ENCODE results near the gene TMEM120B.
"Not testable (repeated sequence)": the region's sequence is repeated elsewhere in the genome, so short reads cannot be mapped to it uniquely, and the experiment has no call there.

The TMEM120B gene

GRCh38 chr12:121723200-121723599 lies 10.6 kb downstream of the TMEM120B start:
- H3K27ac ChIP-seq, result no peak overlapping the region
- no peak for TF ChIP-seq Cebpa-rat (IDR thresholded peaks at IDR 0.05)
- H3K4me2 ChIP-seq, result no peak overlapping the region
- H3K9ac ChIP-seq, result no peak overlapping the region
- H3K36me3 ChIP-seq, result peaks cover 5 to 46% (median 18%) of the 10 kb centered on the region in 11 experiments; a peak in 15 of 22 replicates
- peaks cover 0 to 9% (median 2%) of the 10 kb centered on the region in 10 experiments; a peak in 3 of 20 replicates for H3K4me1 ChIP-seq
- H3K4me3 ChIP-seq, result no peak overlapping the region
- H3K9me3 ChIP-seq (replicated peaks in 1 of 11), result no peaks in the 10 kb centered on the region
- H4K20me1 ChIP-seq, result peaks cover 0 to 78% (median 12%) of the 10 kb centered on the region in 11 experiments; a peak in 11 of 22 replicates
- no peaks in the 10 kb centered on the region for H3K27me3 ChIP-seq

GRCh38 chr12:121724925-121725324 lies 12.4 kb downstream of the TMEM120B start:
- peaks cover 0 to 4% (median 0%) of the 10 kb centered on the region in 10 experiments; a peak in 1 of 20 replicates for H3K4me1 ChIP-seq
- peaks cover 0 to 47% (median 16%) of the 10 kb centered on the region in 11 experiments; a peak in 15 of 22 replicates for H3K36me3 ChIP-seq
- H3K27ac ChIP-seq, result no peak overlapping the region
- no peak for TF ChIP-seq Cebpa-rat (IDR thresholded peaks at IDR 0.05)
- H3K4me2 ChIP-seq, result no peak overlapping the region
- H3K4me3 ChIP-seq, result no peak overlapping the region
- peaks cover 0 to 73% (median 4%) of the 10 kb centered on the region in 11 experiments; a peak in 10 of 22 replicates for H4K20me1 ChIP-seq
- H3K27me3 ChIP-seq, result no peaks in the 10 kb centered on the region
- no peak overlapping the region for H3K9ac ChIP-seq
- H3K9me3 ChIP-seq (replicated peaks in 1 of 11), result no peaks in the 10 kb centered on the region

GRCh38 chr12:121725423-121725822 lies 12.9 kb downstream of the TMEM120B start:
- Histone ChIP-seq H3K9me3 (replicated peaks in 1 of 11) (no peaks in the 10 kb centered on the region), H3K4me3 (no peak overlapping the region), H3K27ac (no peak overlapping the region), H3K4me2 (no peak overlapping the region), H3K4me1 (peaks cover 0 to 3% (median 0%) of the 10 kb centered on the region in 10 experiments; a peak in 1 of 20 replicates), H3K27me3 (no peaks in the 10 kb centered on the region), H3K36me3 (peaks cover 0 to 45% (median 16%) of the 10 kb centered on the region in 11 experiments; a peak in 14 of 22 replicates), H3K9ac (no peak overlapping the region), H4K20me1 (peaks cover 0 to 68% (median 4%) of the 10 kb centered on the region in 11 experiments; a peak in 10 of 22 replicates)
- no peak for TF ChIP-seq Cebpa-rat (IDR thresholded peaks at IDR 0.05)

- no peak overlapping the region for H3K9ac ChIP-seq
- no peak overlapping the region for H3K4me3 ChIP-seq
- H3K4me1 ChIP-seq, result peaks cover 0 to 3% (median 0%) of the 10 kb centered on the region in 10 experiments; a peak in 2 of 20 replicates
- no peak overlapping the region for H3K4me2 ChIP-seq
- H3K9me3 ChIP-seq (replicated peaks in 1 of 11), result no peaks in the 10 kb centered on the region
- no peaks in the 10 kb centered on the region for H3K27me3 ChIP-seq
- no peak overlapping the region for H3K27ac ChIP-seq
- H4K20me1 ChIP-seq, result peaks cover 0 to 43% (median 0%) of the 10 kb centered on the region in 11 experiments; a peak in 7 of 22 replicates
- TF ChIP-seq Cebpa-rat (IDR thresholded peaks at IDR 0.05), result no peak
- peaks cover 0 to 26% (median 10%) of the 10 kb centered on the region in 11 experiments; a peak in 12 of 22 replicates for H3K36me3 ChIP-seq
Measured at GRCh38 chr12:121729021-121729420, 16.5 kb downstream of the TMEM120B start.

- no peak for TF ChIP-seq Cebpa-rat (IDR thresholded peaks at IDR 0.05)
- H3K4me1 ChIP-seq, result peaks cover 0 to 3% (median 0%) of the 10 kb centered on the region in 10 experiments; a peak in 2 of 20 replicates
- no peaks in the 10 kb centered on the region for H3K27me3 ChIP-seq
Measured at GRCh38 chr12:121731473-121731872, 18.9 kb downstream of the TMEM120B start.

GRCh38 chr12:121733849-121734248 lies 21.3 kb downstream of the TMEM120B start:
- H4K20me1 ChIP-seq, result peaks cover 0 to 19% (median 0%) of the 10 kb centered on the region in 11 experiments; a peak in 7 of 22 replicates
- H3K4me2 ChIP-seq, result no peak overlapping the region
- no peaks in the 10 kb centered on the region for H3K27me3 ChIP-seq
- no peak overlapping the region for H3K4me3 ChIP-seq
- H3K27ac ChIP-seq, result no peak overlapping the region
- no peak for TF ChIP-seq Cebpa-rat (IDR thresholded peaks at IDR 0.05)
- peaks cover 0 to 12% (median 0%) of the 10 kb centered on the region in 10 experiments; a peak in 4 of 20 replicates for H3K4me1 ChIP-seq
- no peak overlapping the region for H3K9ac ChIP-seq
- H3K36me3 ChIP-seq, result peaks cover 0 to 13% (median 0%) of the 10 kb centered on the region in 11 experiments; a peak in 5 of 22 replicates
- no peaks in the 10 kb centered on the region for H3K9me3 ChIP-seq (replicated peaks in 1 of 11)

More at GRCh38 chr12:121731473-121731872, 18.9 kb downstream of the TMEM120B start:
- peaks cover 0 to 10% (median 0%) of the 10 kb centered on the region in 11 experiments; a peak in 4 of 22 replicates for H3K36me3 ChIP-seq
- peaks cover 0 to 27% (median 0%) of the 10 kb centered on the region in 11 experiments; a peak in 6 of 22 replicates for H4K20me1 ChIP-seq
- no peaks in the 10 kb centered on the region for H3K9me3 ChIP-seq (replicated peaks in 1 of 11)
- no peak overlapping the region for H3K9ac ChIP-seq
- no peak overlapping the region for H3K4me2 ChIP-seq
- H3K27ac ChIP-seq, result no peak overlapping the region
- H3K4me3 ChIP-seq, result no peak overlapping the region

- Histone ChIP-seq H3K9ac (no peak overlapping the region), H4K20me1 (peaks cover 0 to 17% (median 0%) of the 10 kb centered on the region in 11 experiments; a peak in 5 of 22 replicates)
- no peak for TF ChIP-seq Cebpa-rat (IDR thresholded peaks at IDR 0.05)
Measured at GRCh38 chr12:121738340-121738858, 25.8 kb downstream of the TMEM120B start.

GRCh38 chr12:121740847-121741246 lies 28.3 kb downstream of the TMEM120B start:
- Histone ChIP-seq H4K20me1 (peaks cover 0 to 17% (median 0%) of the 10 kb centered on the region in 11 experiments; a peak in 4 of 22 replicates), H3K4me3 (no peak overlapping the region), H3K27me3 (no peaks in the 10 kb centered on the region), H3K9ac (no peak overlapping the region), H3K27ac (no peak overlapping the region), H3K36me3 (peaks cover 0 to 23% (median 16%) of the 10 kb centered on the region in 11 experiments; a peak in 20 of 22 replicates), H3K9me3 (replicated peaks in 1 of 11) (no peaks in the 10 kb centered on the region), H3K4me1 (peaks cover 0 to 18% (median 10%) of the 10 kb centered on the region in 10 experiments; a peak in 14 of 20 replicates), H3K4me2 (no peak overlapping the region)
- no peak for TF ChIP-seq Cebpa-rat (IDR thresholded peaks at IDR 0.05)

More at GRCh38 chr12:121738340-121738858, 25.8 kb downstream of the TMEM120B start:
- H3K36me3 ChIP-seq, result peaks cover 0 to 6% (median 0%) of the 10 kb centered on the region in 11 experiments; a peak in 6 of 22 replicates
- peaks cover 0 to 18% (median 10%) of the 10 kb centered on the region in 10 experiments; a peak in 14 of 20 replicates for H3K4me1 ChIP-seq
- no peak overlapping the region for H3K27ac ChIP-seq
- H3K4me2 ChIP-seq, result no peak overlapping the region
- H3K4me3 ChIP-seq, result no peak overlapping the region
- no peaks in the 10 kb centered on the region for H3K9me3 ChIP-seq (replicated peaks in 1 of 11)
- no peaks in the 10 kb centered on the region for H3K27me3 ChIP-seq

GRCh38 chr12:121741743-121742142 lies 29.2 kb downstream of the TMEM120B start:
- H3K9me3 ChIP-seq (replicated peaks in 1 of 11), result no peaks in the 10 kb centered on the region
- no peaks in the 10 kb centered on the region for H3K27me3 ChIP-seq
- H3K4me2 ChIP-seq, result peak overlapping the region in 5 of 11 experiments; percentile 6 to 40 (median 30); a peak in 9 of 22 replicates
- H3K4me1 ChIP-seq, result peaks cover 0 to 16% (median 10%) of the 10 kb centered on the region in 10 experiments; a peak in 14 of 20 replicates
- H3K36me3 ChIP-seq, result peaks cover 0 to 23% (median 16%) of the 10 kb centered on the region in 11 experiments; a peak in 20 of 22 replicates
- no peak for TF ChIP-seq Cebpa-rat (IDR thresholded peaks at IDR 0.05)
- H3K4me3 ChIP-seq, result no peak overlapping the region
- H4K20me1 ChIP-seq, result peaks cover 0 to 17% (median 0%) of the 10 kb centered on the region in 11 experiments; a peak in 4 of 22 replicates
- H3K9ac ChIP-seq, result no peak overlapping the region; a peak in 1 of 22 replicates
- H3K27ac ChIP-seq, result peak overlapping the region in 2 of 11 experiments; percentile 8 to 36; a peak in 3 of 22 replicates

- H3K36me3 ChIP-seq, result peaks cover 0 to 37% (median 28%) of the 10 kb centered on the region in 11 experiments; a peak in 21 of 22 replicates
- H3K27me3 ChIP-seq; H3K27ac ChIP-seq; H3K4me2 ChIP-seq; H3K9me3 ChIP-seq (replicated peaks in 1 of 11); H3K4me3 ChIP-seq; H3K9ac ChIP-seq: not testable (repeated sequence)
- peaks cover 8 to 27% (median 18%) of the 10 kb centered on the region in 10 experiments; a peak in 19 of 20 replicates for H3K4me1 ChIP-seq
- H4K20me1 ChIP-seq, result peaks cover 0 to 20% (median 0%) of the 10 kb centered on the region in 11 experiments; a peak in 5 of 22 replicates
Measured at GRCh38 chr12:121745545-121745944, 33.0 kb downstream of the TMEM120B start.

All from BLaER1 treated with 17β-estradiol and CSF1 and Interleukin-3, amounts not matched to agents 10 nM and 100 nM (cell line).